T follicular helper cell (primary cell): ENCODE data around the gene WASF2.
"Not testable (repeated sequence)": the region's sequence is repeated elsewhere in the genome, so short reads cannot be mapped to it uniquely, and the experiment has no call there.

Experiments used
- DNase-seq: peaks from one replicate; pipeline ENCODE4 v3.0.0-alpha.2; 2020; ENCODE audit warnings: low read depth
- total RNA-seq, 2 experiments: gene quantifications; one replicate each; lab custom pipeline; 2026; lab: John Stamatoyannopoulos, UW

The WASF2 gene, protein sequence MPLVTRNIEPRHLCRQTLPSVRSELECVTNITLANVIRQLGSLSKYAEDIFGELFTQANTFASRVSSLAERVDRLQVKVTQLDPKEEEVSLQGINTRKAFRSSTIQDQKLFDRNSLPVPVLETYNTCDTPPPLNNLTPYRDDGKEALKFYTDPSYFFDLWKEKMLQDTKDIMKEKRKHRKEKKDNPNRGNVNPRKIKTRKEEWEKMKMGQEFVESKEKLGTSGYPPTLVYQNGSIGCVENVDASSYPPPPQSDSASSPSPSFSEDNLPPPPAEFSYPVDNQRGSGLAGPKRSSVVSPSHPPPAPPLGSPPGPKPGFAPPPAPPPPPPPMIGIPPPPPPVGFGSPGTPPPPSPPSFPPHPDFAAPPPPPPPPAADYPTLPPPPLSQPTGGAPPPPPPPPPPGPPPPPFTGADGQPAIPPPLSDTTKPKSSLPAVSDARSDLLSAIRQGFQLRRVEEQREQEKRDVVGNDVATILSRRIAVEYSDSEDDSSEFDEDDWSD
- 98.1 to 175 reads per million in 2 experiments for total RNA-seq

DNA sequence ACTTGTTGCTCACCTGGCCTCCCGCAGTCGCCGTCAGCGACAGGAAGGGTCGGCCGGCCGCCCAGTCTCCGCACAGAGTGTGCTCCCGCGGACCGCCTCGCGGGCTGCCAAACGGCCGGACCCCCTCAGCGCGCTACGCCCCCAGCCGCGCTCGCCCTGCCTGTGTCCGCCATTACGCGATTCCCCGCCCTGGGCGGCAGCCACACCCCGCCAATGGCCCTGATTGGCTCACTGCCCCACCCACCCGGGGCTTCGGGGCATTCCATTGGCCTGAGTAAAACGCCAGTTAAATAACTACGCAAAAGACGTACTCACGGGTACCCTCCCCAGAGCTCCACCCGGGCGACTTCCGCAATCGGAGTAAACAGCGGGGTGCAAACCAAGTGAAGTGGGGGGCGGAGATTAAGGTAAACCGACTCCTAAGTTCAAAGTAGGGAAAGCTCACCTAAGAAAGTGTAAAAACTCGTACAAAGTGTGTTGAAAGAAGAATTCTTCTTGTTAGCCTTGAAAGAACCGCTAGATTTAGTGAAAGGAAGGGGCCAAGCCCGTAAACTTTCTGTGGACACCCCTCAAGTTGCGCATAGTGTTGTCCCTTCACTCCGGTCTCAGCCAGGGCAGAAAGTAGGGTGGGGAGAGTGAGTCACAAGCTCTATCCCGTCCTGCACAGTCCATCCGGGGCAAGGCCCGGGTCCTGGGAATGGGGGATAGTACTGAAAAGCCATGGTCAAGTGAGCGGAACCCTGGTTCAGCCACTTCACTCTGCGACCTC, at the start of gene WASF2:
WASF2 (minus strand) TSS at position 195 of the 769 bp plus-strand sequence. CDS start 61,277 bp downstream, outside the sequence.
- DNase-seq: peak; percentile 95

DNA sequence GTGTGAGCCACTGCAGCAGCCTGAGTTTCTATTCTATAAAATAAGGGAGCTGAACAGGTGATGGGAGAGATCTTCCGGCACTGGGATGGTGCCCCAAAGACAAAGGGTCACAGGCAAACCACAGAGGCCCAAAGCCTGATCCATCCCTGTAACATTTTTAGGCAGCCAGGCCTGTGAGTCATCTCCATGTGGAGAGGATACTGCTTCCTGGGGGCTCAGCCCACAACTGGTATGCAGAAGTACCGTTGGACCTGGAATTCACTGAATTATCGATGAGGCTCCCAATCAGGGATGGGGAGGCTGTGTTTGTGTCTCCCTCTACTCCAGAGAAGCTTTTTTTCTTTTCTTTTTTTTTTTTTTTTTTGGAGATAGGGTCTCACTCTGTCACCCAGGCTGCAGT, 48.8 kb upstream of the WASF2 start:
- DNase-seq: no peak

- not testable (repeated sequence) for DNase-seq
Observed at GRCh38 chr1:27538305-27538676, 48.3 kb upstream of the WASF2 start.

DNA sequence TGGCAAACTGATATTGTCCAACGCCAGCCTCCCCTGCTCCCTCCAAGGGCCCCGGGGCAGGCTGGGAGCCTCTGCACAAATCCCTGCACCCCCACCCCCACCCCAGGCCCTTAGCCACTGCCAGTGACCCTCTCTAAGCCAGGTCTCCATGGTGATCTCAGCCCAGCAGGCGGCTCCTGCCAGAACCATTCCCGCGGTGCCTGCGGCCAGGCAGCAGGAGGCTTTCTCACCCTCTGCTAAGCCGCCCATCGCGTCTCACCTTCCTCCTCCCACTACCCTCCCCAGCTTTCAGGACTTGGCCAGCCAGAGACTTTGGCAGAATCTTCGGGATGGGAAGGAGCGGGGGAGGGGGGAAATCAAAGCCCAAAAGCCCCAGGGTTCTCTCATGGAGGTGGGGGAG, 46.8 kb upstream of the WASF2 start:
- DNase-seq: no peak

- no peak for DNase-seq
Observed at GRCh38 chr1:27536010-27536757, 46.2 kb upstream of the WASF2 start.

DNA sequence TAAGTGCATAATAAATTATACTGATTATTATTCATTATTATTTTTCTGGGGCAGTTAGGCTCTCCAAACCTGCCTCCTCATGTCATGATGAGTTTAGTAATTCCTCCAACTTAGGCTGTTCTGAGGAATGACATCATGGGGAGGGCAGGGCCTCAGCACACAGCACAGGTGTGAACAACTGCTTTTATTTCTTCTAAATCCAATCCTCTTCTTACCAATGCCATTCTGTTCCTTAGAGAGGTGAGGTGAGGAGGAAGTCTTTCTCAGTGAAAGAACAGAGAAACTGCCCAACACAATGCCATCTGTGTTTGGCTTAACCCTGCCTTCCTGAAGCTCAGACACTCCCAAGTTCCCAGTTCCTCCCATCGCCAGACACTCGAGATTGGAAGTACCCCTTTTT, 45.4 kb upstream of the WASF2 start:
- DNase-seq: no peak

- DNase-seq: no peak
Observed at GRCh38 chr1:27531959-27532685, 42.2 kb upstream of the WASF2 start.

- DNase-seq: no peak
Observed at GRCh38 chr1:27530192-27530591, 40.2 kb upstream of the WASF2 start.

DNA sequence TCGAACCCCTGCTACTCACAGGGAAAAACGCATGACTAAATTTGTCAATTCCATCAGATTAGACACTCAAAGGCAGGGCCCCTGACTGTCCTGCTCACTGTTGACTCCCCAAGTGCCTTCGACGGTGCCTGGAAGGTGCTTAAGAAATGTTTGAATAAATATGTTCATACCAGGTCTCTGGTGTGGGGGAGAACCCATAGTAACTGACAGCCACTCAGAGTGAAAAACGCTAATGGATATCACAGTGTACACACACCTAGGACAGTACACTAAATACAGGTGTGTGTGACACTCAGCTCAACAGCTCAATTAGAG, 39.7 kb upstream of the WASF2 start:
- DNase-seq: no peak

- no peak for DNase-seq
Observed at GRCh38 chr1:27528818-27529703, 39.1 kb upstream of the WASF2 start.

GRCh38 chr1:27527890-27528817, 38.2 kb upstream of the WASF2 start:
- peak; percentile 39 for DNase-seq

DNA sequence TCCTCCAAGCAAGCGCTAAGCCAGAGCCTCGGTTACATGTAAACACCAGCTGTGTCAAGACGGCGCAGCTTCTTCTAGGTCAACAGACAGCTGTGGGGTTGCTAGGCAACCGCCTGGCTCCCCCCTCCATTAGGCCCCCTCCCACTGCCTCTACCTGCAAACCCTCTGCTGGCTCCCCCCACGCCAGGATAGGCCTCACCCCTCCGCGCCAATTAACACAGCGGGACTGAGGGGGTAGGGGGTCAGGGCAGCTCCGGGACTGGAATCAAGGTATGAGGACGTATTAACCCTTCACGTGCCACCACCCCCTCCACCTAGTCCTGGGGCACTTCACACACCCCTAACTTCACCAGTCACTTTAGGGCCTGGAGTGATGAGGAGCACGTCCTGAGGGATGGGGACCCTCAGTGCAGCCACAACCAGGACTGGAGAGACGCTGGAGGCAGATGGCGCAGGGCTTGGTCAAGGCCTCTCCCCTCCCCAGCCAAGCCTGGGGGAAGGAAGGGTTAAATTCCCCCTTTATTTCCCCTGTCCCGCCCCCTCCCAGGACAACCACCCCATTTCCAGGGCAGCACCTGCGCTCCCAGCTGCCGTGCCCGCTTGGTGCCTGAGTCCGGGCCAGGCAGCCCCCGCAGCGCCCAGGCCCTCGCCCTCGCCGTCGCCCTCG, 37.4 kb upstream of the WASF2 start:
- peak; percentile 48 for DNase-seq

GRCh38 chr1:27526569-27527222, 36.7 kb upstream of the WASF2 start:
- DNase-seq: no peak

GRCh38 chr1:27525296-27526272, 35.6 kb upstream of the WASF2 start:
- DNase-seq: no peak

GRCh38 chr1:27523337-27524020, 33.5 kb upstream of the WASF2 start:
- no peak for DNase-seq
